Measurements from ENCODE around the gene FBXL22.
A peak's percentile ranks its signal among the peaks of the same experiment; 100 is the strongest.

The FBXL22 gene

DNA sequence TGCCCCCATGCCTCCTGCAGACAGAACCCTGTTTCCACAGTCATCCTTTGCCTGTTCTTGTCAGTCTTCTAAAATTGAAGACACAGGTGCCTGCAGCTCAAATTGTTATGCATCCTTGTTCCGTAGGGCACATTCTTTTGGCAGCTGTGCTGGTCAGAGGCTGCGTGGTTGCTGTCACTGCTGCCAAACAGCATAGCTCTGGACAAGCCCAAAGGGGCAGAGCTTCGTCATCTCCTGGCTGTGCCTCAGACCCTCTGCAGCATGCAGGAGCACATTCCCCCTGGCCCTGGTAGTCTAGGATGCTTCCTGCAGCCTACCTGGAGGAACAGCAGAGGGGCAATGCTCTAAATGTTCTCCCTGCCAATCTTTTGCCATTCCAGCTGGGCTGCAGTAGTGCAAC is 2.1 kb upstream of the FBXL22 start:
- TF ChIP-seq, protein P1, sequence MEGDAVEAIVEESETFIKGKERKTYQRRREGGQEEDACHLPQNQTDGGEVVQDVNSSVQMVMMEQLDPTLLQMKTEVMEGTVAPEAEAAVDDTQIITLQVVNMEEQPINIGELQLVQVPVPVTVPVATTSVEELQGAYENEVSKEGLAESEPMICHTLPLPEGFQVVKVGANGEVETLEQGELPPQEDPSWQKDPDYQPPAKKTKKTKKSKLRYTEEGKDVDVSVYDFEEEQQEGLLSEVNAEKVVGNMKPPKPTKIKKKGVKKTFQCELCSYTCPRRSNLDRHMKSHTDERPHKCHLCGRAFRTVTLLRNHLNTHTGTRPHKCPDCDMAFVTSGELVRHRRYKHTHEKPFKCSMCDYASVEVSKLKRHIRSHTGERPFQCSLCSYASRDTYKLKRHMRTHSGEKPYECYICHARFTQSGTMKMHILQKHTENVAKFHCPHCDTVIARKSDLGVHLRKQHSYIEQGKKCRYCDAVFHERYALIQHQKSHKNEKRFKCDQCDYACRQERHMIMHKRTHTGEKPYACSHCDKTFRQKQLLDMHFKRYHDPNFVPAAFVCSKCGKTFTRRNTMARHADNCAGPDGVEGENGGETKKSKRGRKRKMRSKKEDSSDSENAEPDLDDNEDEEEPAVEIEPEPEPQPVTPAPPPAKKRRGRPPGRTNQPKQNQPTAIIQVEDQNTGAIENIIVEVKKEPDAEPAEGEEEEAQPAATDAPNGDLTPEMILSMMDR (IDR thresholded peaks at IDR 0.05; ENCODE audit: low read depth, low read length) = no peak
- Histone ChIP-seq H3K27me3 (no peaks in the 10 kb centered on the region), H3K4me1 (no peaks in the 10 kb centered on the region; the same call in 1 of the 2 replicates), H3K36me3 (peaks cover 25% of the 10 kb centered on the region), H3K4me3 (ENCODE audit: low read depth, low read length) (no peak overlapping the region), H3K9me3 (no peaks in the 10 kb centered on the region)
- DNase-seq = no peak

DNA sequence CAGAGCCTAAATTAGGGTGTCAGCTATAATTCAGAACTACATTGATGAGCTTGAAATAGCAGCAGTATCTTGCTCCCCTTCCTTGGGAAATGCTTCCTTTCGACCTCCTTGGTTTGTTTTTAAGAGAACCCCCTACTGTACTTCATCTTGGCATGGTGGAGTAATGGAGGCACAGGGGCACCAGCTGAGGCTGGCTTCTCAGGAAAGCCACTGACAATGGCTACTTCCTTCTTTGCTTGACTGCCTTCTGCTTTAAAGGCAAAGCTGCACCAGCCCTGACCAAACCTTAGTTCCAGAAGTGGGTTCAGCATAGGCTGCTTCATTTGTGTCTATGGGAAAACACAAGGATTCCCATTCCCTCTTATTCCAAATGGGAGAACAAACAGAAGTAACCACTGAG is 1.5 kb upstream of the FBXL22 start:
- TF ChIP-seq, protein P1 (IDR thresholded peaks at IDR 0.05; ENCODE audit: low read depth, low read length) = no peak
- Histone ChIP-seq H3K27me3 (no peaks in the 10 kb centered on the region), H3K9me3 (no peaks in the 10 kb centered on the region), H3K4me3 (ENCODE audit: low read depth, low read length) (no peak overlapping the region), H3K4me1 (no peaks in the 10 kb centered on the region; the same call in 1 of the 2 replicates), H3K36me3 (peaks cover 19% of the 10 kb centered on the region)
- no peak for DNase-seq

DNA sequence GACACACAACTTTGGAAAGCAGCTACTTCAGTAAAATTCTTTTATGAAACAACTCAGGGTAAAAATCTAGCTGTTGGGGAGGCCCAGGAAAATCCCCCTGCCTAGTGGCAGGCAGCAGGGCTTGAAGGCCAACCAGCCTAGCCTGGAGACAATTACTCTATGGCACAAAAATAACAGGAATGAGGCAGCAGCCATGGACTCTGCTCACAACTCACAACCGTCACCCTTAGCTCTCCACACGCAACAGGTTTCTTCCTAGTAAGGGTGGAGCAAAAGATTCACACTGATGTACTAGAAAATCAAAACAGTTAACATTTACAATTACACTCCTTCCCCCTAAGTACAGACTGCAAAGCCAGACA is 530 bp upstream of the FBXL22 start:
- H3K9me3 ChIP-seq = no peaks in the 10 kb centered on the region
- no peak overlapping the region for H3K4me3 ChIP-seq (ENCODE audit: low read depth, low read length)
- no peaks in the 10 kb centered on the region for H3K27me3 ChIP-seq
- DNase-seq = no peak
- TF ChIP-seq, protein P1 (IDR thresholded peaks at IDR 0.05; ENCODE audit: low read depth, low read length) = no peak
- H3K36me3 ChIP-seq = peaks cover 9% of the 10 kb centered on the region
- H3K4me1 ChIP-seq = no peaks in the 10 kb centered on the region; the same call in 1 of the 2 replicates

DNA sequence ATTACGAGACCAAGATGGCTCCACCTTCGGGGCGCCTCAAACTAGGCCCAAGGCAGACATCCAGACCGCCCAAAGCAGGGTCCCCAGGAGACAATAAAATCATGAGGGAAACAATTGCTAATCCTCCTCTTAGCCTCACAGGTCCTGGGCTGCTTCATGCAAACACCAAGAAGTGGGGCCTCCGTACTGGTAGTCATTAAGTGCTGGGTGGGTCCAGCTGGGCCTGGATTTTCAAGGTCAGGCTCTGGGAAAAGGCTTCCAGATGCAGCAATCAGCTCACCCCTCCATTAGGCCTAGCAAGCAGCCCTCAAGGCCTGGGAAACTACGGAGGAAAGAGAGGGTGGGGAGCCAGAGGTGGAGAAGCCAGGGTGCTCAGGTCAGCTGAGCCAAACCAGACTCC is 634 bp downstream of the FBXL22 start:
- H3K4me1 ChIP-seq = no peaks in the 10 kb centered on the region; the same call in 1 of the 2 replicates
- H3K4me3 ChIP-seq (ENCODE audit: low read depth, low read length) = no peak overlapping the region
- TF ChIP-seq, protein P1 (IDR thresholded peaks at IDR 0.05; ENCODE audit: low read depth, low read length) = no peak
- no peaks in the 10 kb centered on the region for H3K27me3 ChIP-seq
- peak; percentile 26 for DNase-seq
- peaks cover 5% of the 10 kb centered on the region; the same call in 1 of the 2 replicates for H3K36me3 ChIP-seq
- H3K9me3 ChIP-seq = no peaks in the 10 kb centered on the region

DNA sequence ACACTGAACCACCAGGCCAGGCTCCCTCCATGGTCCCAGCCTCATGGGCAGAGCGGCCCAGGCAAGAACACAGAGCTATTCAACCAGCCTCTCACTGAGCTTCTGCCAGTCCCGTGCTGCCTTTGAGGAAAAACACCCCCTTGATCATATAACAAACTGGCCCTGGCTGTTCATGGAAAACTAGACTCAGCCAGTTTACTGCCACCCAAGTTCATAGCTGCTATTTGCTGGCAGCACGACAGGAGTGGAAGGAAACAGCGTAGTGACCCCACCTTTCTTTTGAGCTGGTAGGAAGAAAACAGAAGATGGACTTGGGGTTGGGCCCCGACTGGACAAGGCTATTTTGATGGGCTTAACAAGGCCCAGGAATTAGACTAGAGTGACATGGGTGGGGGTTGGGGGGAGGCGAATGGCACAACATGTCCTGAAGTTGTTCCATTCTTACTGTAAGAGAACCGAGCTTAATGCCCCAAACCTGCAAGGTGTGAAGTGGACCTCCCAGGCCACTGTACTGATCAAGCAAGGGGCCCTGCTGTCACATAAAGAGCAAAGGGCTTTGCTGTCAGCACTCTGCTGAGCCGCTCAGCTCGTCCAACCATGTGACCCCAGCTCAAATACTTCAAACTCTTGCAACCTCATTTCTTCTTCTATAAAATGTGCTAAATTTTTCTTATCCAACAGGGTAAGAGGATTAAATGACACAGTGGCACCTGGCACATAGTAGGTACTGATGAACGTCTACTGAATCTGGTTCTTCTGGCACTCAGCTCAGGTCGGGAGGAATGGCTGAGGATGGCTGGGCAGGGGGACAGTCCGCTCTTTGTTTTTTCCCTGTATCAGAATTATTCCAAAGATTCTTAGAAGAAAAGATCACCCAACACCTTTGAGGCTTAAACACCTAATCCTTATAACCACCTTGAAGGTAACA is 1.6 kb downstream of the FBXL22 start:
- H3K36me3 ChIP-seq = no peaks in the 10 kb centered on the region
- DNase-seq = no peak
- no peaks in the 10 kb centered on the region for H3K9me3 ChIP-seq
- TF ChIP-seq, protein P1 (IDR thresholded peaks at IDR 0.05; ENCODE audit: low read depth, low read length) = no peak
- no peak overlapping the region for H3K4me3 ChIP-seq (ENCODE audit: low read depth, low read length)
- no peaks in the 10 kb centered on the region for H3K27me3 ChIP-seq
- H3K4me1 ChIP-seq = no peaks in the 10 kb centered on the region; the same call in 1 of the 2 replicates

DNA sequence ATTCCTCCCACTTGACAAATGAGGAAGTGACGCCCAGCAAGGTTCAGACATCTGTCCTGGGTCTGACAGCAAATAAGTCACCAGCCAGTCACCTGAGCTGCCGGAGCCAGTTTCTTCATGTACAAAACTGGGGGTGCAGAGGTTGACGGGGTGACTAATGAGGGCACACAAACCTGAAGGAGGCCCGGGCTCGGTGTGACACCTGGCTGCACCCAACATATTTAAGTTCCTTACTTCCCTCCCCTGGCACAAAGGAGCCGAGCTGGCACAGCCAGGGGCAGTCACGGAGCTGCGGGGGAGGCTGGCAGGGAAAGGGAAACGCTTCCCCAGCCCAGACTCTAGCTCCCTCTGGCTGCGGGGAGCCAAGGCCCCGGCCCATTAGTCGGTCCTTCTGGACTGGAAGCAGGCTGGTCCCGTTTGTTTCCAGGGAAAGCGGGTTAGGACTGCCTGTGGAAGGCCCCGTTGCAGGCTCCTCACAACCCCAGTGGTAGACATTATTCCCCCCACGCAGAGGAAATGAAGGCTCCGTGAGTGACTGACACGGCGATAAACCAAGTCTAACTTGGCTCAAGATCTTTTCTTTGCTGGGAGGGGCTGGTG is 2.3 kb downstream of the FBXL22 start:
- no peaks in the 10 kb centered on the region for H3K9me3 ChIP-seq
- no peaks in the 10 kb centered on the region for H3K27me3 ChIP-seq
- no peaks in the 10 kb centered on the region for H3K36me3 ChIP-seq
- TF ChIP-seq, protein P1 (IDR thresholded peaks at IDR 0.05; ENCODE audit: low read depth, low read length) = peak; percentile 53
- DNase-seq = peak; percentile 48
- peak overlapping the region; percentile 63 for H3K4me3 ChIP-seq (ENCODE audit: low read depth, low read length)
- no peaks in the 10 kb centered on the region; the same call in 1 of the 2 replicates for H3K4me1 ChIP-seq
